Muscle of arm (tissue), 12 donors: ENCODE data around the gene KERA. TPM values are rescaled to one million over a fixed set of nuclear protein-coding genes. Genes with fewer than 3 reads are reported as not detected.

Experiments used
- DNase-seq: peaks from one replicate; pipeline ENCODE4 v3.0.0-alpha.2; 2013
- polyA plus RNA-seq, 12 donors: library from polyadenylated mRNA; unstranded; fragments of 120-200 nt; gene quantifications; one replicate each; pipeline ENCODE4 v1.2.1, GENCODE V29; 2013; ENCODE audit not compliant: insufficient read length in 12 of 12

Gene KERA
- polyA plus RNA-seq, 12 donors = 21.4 to 182 (median 60.8) TPM; not detected in 1

DNA sequence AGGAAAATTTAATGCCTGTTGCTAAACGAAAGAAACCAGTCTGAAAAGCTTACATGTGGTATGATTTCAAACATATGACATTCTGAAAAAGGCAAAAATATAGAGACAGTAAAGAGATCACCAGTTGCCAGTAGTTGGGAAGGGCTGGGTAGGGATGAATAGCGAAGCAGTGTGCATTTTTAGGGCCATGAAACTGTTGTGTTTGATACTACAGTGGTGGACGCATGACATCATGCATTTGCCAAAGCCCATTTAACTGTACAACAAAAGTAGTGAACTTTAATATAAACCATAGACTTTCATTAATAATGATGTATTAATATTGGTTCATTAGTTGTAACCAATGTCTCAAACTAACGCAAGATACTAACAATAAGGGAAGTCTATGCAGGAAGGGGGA, 38.4 kb downstream of the KERA start:
- DNase-seq = no peak

DNA sequence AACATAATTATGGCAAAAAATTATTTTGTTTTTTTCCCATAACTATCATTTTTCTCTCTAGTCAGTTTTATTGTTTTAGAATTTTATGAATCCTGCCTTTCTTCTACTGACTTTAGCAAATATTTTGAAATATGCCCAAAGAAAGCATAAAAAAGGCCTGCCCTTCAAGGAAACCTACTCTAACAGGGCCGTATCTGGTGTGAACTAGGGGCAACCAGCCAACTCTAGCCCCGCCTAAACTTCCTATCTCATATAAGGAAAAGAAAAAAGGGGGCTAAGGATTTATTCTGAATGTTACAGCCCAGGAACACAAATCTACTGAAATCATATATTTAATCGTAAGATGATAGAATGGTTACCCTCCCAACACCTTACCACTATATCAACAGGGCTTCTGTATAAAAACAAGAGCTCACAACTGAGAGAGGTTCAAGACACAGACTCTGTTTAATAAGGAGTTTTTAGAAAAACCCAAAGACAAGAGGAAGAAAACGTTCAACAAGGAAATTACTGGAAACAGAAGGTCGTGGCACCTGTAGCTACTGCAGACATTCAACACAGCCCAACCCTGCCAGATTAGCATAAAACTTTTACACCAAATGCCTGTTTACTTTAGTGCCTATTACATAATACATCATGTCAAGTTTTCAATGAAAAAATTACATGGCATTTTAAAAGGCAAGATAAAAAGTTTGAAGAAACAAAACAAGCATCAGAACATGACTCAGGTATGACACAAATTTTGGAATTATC, 40.1 kb downstream of the KERA start:
- DNase-seq = no peak

DNA sequence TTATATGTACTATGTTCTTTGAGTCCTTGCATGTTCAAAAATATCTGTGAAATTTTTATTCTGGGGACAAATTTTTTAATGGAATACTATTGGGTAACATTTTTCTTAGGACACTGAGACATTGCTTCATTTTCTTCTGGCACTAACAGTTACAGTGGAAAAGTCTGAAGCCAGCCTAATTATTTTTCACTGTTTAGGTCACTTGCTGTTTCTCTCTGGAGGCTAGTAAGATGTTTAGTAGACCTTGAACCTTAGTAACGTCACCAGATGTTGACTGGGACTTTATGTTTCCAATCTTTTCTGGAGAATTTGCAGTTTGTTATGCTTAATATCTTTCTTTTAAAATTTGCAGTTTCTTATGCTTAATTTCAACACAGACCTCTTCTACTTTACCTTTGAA, 40.8 kb downstream of the KERA start:
- peak; percentile 31 for DNase-seq

DNA sequence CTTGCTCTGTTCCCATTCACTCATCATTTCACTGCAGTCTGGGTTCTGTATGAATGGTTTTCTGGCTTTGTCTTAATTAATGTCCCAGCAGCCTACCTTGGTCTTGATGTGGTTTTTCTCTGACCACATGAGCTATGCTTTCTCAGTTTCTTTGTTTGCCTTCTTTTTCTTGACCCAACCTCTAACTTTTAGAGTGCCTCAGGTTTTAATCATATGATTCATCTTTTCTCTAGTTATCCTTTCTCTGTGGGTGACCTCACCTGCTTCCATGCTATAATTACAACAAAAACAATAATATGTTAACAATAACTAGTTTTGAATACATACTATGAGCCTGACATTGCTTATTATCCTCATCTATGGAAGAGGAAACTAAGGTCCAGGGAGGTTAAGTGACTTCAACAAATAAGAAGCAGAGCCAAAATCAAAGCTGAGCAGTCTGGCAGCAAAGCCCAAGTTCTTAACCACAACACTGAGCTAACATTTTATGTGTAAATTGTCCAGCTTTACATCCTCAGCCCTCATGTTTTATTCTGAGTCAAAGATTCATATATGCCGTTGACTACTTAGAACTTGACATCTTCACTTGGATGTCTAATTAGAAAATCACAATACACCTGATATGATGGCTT, 48.4 kb downstream of the KERA start:
- DNase-seq = no peak

DNA sequence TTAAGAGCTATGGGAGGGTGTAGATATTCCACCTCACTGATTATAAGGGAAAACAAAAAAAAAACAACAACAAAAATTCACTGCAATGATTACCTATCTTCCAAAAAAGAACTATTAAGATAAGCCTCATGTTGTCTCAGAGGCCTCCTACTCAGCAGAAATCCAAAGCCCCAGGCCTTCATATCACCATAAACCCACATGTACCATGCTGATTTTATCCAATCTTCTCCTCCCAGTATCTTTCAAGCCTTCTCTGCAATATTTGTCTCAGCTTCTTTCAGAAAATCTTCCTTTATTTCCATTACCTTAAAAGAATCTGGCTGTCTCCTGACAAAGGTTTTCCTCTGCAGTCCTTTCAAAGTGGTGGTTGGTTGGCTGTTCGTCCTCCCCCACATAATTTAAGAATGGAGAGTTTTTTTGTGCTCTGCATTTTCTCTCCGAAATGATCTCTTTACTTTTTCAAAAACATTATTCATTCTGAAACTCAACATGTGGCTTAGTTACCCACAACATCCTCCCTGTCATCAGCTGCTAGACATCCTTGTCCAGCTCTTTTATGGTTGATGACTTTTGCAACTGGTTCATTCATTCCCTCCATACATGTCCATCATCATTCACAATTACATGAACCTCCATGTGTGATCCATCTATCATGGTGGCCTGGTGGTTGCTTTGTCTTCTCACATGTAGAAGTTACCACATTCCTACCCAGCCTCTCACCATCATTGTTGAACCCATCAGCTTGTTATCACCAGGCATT, 50.1 kb downstream of the KERA start:
- DNase-seq = no peak

DNA sequence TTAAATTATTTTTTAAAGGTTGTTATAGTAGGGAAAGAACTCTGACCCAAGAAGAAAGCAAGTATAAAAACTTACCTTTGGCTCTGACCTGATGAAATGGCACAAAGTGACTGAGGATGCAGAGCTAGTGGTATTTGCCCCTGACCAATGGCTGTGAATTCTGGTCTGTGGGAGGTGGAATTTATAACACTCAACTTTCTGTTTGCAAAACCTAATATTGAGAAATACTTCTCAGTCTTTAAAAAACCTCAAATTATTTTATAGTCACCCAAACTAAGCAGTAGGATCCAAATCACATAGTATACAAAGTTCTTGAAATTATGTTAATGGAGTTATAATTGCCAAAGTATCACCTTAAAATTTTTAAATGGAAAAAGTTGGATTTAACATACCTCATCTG, 53.0 kb downstream of the KERA start, which contains the start of gene EPYC:
Gene EPYC, minus strand, starts transcription at position 101 of the 400 bp plus-strand sequence. CDS start 2,407 bp downstream, outside the sequence.
- no peak for DNase-seq

DNA sequence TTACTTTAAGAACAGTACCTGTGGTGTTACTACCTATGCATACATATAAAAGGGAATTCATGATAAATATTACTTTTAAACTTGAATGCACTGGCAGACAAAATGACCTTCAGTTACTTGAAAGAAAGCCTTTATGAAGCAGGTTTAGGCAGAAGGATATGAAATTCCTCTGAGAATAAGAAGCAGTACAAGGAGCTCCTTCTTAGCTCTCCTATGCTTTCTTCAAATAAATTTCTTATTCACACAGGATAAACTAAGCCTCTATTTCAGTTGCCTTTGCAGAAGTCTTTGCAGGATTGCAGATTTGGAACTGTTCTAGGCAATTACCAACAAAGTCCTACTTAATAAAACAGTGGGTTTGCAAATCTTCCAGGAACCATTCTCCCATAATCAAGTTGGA, 54.1 kb downstream of the KERA start:
- no peak for DNase-seq

DNA sequence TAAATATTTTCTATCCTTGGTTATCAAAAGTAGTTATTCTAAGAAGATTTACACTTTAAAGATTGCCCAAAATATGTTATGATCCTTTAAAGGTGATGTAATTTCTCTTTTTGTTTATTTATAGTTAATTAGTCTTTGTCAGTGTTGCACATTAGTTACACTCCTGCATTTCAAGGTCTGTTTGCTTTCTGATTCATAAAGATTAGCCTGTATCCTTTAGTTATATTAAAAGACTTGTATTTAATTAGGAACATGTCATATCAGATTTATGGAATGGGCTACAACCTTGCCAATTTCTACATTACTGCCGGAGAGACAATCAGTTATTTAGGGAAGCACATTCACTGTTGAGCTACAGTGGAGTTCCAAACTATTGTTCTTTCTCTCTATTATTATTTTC, 56.5 kb downstream of the KERA start:
- no peak for DNase-seq

Other genes with a start within 250 kb of the KERA start
- gene CCER1, start 102.8 kb downstream of the KERA start, polyA plus RNA-seq = not detected
- under 1 TPM in 1 of 12 donors, not detected in 11; 0.14 TPM for gene EPYC, start 53.1 kb downstream of the KERA start, polyA plus RNA-seq
- gene LUM, start 53.5 kb upstream of the KERA start, polyA plus RNA-seq = 1,000 to 10,000 TPM in 1 of 12 donors, 100 to 1,000 TPM in 11; 476 to 1,257 (median 672) TPM
- 1,000 to 10,000 TPM in 11 of 12 donors, 100 to 1,000 TPM in 1; 482 to 3,098 (median 1,725) TPM for gene DCN, start 124.8 kb upstream of the KERA start, polyA plus RNA-seq